Activated CD4-positive, alpha-beta T cell treated with anti-CD3 and anti-CD28 coated beads, Interleukin-2, amount 50 U/mL, for 4 hours (primary cell): ENCODE measurements around the gene TFE3.
A peak's percentile ranks its signal among the peaks of the same experiment; 100 is the strongest.

Experiments
- DNase-seq, 2 experiments: peaks; one replicate each; pipeline ENCODE4 v3.0.0-alpha.2; 2020

Gene TFE3

GRCh38 chrX:49043220-49043986 is at the start of gene TFE3:
TSS of gene TFE3 (minus strand) at chrX:49043357. CDS start at chrX:49043226, 131 bp downstream.
- DNase-seq = peak; percentile 93 to 95

- no peak for DNase-seq
Observed at GRCh38 chrX:49089553-49089952, 46.4 kb upstream of the TFE3 start.

GRCh38 chrX:49082271-49082871 is 39.2 kb upstream of the TFE3 start:
- DNase-seq = no peak

- DNase-seq = peak; percentile 63 to 65
Observed at GRCh38 chrX:49079489-49080428, 36.6 kb upstream of the TFE3 start, which contains the start of gene WDR45. TSS of gene WDR45 (minus strand) at chrX:49079887. CDS start at chrX:49078095, 1,792 bp downstream.

GRCh38 chrX:49077941-49078340 is 34.8 kb upstream of the TFE3 start:
- no peak for DNase-seq

- no peak for DNase-seq
Observed at GRCh38 chrX:49075347-49075746, 32.2 kb upstream of the TFE3 start.

- DNase-seq = peak; percentile 85 to 88
Observed at GRCh38 chrX:49073601-49074575, 30.7 kb upstream of the TFE3 start, which contains the start of gene PRAF2. TSS of gene PRAF2 (minus strand) at chrX:49074002. CDS start at chrX:49073987, 15 bp downstream.

- no peak for DNase-seq
Observed at GRCh38 chrX:49072712-49073095, 29.5 kb upstream of the TFE3 start.

- no peak for DNase-seq
Observed at GRCh38 chrX:49071877-49072711, 28.9 kb upstream of the TFE3 start.

- no peak for DNase-seq
Observed at GRCh38 chrX:49070988-49071387, 27.8 kb upstream of the TFE3 start.

- DNase-seq = no peak
Observed at GRCh38 chrX:49069038-49069437, 25.9 kb upstream of the TFE3 start.

- DNase-seq = no peak
Observed at GRCh38 chrX:49067285-49068120, 24.3 kb upstream of the TFE3 start.

GRCh38 chrX:49066690-49067089 is 23.5 kb upstream of the TFE3 start:
- DNase-seq = no peak

- DNase-seq = no peak
Observed at GRCh38 chrX:49066278-49066677, 23.1 kb upstream of the TFE3 start.

- DNase-seq = no peak
Observed at GRCh38 chrX:49064735-49065134, 21.6 kb upstream of the TFE3 start.

GRCh38 chrX:49064303-49064702 is 21.1 kb upstream of the TFE3 start:
- no peak for DNase-seq

GRCh38 chrX:49063715-49064114 is 20.6 kb upstream of the TFE3 start:
- no peak for DNase-seq

- DNase-seq = no peak
Observed at GRCh38 chrX:49061916-49062315, 18.8 kb upstream of the TFE3 start.

GRCh38 chrX:49061490-49061889 is 18.3 kb upstream of the TFE3 start:
- DNase-seq = no peak

GRCh38 chrX:49060914-49061313 is 17.8 kb upstream of the TFE3 start:
- no peak for DNase-seq
